Activated T-cell treated with anti-CD3 and anti-CD28 coated beads for 48 hours (primary cell): Measurements from ENCODE around the gene DMBT1.
"Not testable (repeated sequence)": the region's sequence is repeated elsewhere in the genome, so short reads cannot be mapped to it uniquely, and the experiment has no call there.

Experiments
- DNase-seq: peaks from one replicate; pipeline ENCODE4 v3.0.0-alpha.2; 2020; ENCODE audit warnings: low read depth

The DMBT1 gene

DNA sequence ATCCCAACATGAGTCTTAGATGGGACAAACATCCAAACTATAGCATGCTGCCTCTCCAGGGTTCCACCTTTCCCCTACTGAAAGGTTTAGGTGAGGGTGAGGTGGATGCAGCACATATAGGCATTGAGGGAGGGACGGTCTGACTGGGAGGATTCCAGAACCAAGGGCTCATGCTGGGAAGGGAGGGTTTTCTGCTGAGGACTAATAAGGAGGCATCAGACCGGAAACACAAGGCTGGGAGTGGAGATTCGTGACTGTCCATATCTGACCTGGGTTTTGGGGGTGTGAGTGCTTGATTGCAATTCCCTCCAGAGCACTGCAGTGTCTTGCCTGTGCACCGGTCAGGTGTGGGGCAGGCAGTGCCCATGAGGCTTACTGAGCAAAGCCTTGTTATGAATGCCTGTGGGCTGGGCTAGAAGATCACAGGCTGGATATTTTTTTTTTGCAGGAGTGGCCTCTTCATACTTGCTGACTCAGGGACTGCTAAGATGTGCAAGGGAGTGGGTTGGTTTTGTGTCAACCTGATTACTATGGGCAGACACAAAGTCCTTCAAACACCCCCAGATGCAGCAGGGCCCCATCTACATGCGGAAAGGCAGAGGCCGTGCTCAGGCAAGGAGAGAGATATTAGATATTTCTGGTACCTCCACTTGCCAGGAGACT, 26.7 kb downstream of the DMBT1 start:
- no peak for DNase-seq

DNA sequence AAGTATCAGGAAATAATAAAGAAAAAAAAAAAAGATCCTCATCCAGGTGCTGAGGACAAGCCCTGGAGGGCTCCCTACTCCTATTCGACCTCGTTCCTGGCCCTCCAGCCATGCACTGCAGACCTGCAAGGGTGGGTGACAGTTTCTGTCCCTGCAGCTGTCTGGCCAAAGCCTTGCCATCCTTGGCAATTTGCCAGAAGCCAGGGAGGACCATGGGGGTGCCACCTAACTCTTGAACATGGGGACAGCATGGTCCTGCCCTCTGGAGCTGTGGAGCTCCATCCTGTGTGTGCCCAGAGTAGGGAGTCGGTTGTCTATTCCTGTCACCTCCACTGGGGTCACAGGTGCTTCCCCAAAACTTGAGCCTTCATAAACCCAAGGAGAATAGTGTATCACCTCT, 27.8 kb downstream of the DMBT1 start:
- DNase-seq = no peak

DNA sequence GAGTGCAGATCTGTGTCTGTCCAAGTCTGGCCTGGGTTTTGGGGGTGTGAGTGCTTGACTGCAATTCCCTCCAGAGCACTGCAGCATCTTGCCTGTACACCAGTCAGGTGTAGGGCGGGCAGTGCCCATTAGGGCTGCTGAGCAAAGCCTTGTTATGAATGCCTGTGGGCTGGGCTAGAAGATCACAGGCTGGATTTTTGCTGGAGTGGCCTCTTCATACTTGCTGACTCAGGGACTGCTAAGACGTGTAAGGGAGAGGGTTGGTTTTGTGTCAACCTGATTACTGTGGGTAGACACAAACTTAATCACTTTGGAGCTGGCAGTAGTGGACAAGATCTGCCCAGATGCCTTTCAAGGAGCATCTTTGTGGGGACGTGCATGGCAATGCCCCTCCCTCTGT, 29.6 kb downstream of the DMBT1 start:
- no peak for DNase-seq

DNA sequence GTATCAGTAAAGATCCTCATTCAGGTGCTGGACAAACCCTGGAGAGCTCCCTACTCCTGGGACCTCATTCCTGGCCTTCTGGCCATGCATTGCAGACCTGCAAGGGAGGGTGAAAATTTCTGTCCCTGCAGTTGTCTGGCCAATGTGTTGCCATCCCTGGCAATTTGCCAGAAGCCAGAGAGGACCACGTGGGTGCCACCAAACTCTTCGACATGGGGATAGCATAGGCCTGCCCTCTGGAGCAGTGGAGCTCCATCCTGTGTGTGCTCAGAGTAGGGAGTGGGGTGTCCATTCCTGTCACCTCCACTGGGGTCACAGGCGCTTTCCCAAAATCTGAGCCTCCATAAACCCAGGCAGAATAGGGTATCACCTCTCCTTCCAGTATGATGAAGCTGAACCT, 31.2 kb downstream of the DMBT1 start:
- no peak for DNase-seq

DNA sequence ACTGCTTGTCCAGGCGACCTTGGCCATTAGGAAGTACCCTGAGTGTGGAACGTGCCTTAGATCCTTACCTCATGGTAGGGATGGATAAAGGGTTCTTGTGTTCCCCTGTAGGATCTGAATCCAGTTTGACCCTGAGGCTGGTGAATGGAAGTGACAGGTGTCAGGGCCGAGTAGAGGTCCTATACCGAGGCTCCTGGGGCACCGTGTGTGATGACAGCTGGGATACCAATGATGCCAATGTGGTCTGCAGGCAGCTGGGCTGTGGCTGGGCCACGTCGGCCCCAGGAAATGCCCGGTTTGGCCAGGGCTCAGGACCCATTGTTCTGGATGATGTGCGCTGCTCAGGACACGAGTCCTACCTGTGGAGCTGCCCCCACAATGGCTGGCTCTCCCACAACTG, 31.6 kb downstream of the DMBT1 start:
- no peak for DNase-seq

DNA sequence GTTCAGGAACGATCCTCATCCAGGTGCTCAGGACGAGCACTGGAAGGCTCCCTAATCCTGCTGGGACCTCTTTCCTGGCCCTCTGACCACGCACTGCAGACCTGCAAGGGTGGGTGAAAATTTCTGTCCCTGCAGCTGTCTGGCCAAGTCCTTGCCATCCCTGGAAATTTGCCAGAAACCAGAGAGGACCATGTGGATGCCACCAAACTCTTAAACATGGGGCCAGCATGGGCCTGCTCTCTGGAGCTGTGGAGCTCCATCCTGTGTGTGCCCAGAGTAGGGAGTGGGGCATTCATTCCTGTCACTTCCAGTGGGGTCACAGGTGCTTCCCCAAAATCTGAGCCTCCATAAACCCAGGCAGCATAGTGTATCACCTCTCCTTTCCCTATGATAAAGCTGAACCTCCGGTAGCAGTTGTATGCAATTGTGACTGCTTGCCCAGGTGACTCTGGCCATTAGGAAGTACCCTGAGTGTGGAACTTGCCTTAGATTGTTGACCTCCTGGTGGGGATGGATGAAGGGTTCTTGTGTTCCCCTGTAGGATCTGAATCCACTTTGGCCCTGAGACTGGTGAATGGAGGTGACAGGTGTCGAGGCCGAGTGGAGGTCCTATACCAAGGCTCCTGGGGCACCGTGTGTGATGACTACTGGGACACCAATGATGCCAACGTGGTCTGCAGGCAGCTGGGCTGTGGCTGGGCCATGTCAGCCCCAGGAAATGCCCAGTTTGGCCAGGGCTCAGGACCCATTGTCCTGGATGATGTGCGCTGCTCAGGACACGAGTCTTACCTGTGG, 57.1 kb downstream of the DMBT1 start:
- DNase-seq = no peak

DNA sequence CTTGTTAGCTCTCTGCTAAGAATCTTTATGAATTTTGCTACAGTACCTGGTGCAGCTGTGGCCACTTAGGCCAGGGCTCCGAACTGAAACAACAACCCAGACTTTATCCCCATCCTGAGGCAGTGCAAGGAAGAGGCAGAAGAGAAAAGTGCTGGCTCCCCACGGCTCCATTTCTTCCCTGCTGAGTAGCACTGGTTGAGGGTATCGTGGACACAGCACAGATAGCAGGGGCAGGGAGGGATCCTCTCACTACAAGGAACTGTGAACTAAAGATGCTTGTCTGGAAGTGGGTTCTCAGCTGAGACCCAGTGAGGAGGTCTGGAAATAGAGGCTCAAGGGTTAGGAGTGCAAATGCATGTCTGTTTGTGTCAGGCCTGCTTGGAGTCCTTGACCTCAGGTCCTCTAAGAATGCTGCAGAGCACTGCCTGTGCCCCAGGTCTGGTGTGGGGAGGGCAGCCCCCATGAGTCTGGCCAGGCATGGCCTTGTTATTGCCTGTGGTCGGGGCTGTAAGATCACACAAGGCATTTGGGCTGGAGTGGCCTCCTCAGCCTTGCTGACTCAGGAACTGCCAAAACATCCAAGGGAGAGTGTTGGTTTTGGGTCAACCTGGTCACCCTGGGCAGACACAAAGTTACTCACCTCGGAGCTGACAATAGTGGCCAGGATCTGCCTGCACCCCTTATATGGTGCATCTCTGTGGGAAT, 58.1 kb downstream of the DMBT1 start:
- DNase-seq = no peak

DNA sequence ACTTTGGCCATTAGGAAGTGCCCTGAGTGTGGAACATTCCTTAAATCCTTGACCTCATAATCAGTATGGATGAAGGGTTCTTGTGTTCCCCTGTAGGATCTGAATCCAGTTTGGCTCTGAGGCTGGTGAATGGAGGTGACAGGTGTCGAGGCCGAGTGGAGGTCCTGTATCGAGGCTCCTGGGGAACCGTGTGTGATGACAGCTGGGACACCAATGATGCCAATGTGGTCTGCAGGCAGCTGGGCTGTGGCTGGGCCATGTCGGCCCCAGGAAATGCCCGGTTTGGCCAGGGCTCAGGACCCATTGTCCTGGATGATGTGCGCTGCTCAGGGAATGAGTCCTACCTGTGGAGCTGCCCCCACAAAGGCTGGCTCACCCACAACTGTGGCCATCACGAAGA, 60.4 kb downstream of the DMBT1 start:
- DNase-seq = not testable (repeated sequence)

DNA sequence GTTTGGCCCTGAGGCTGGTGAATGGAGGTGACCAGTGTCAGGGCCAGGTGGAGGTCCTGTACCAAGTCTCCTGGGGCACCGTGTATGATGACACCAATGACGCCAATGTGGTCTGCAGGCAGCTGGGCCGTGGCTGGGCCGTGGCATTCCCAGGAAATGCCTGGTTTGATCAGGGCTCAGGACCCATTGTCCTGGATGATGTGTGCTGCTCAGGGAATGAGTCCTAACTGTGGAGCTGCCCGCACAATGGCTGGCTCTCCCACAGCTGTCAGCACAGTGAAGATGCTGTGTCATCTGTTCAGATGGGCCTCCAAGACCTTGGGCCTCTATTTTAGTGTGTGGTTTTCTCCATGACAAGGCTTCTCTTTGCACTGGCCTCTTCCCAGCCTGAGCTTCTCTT, 64.0 kb downstream of the DMBT1 start:
- DNase-seq = no peak

DNA sequence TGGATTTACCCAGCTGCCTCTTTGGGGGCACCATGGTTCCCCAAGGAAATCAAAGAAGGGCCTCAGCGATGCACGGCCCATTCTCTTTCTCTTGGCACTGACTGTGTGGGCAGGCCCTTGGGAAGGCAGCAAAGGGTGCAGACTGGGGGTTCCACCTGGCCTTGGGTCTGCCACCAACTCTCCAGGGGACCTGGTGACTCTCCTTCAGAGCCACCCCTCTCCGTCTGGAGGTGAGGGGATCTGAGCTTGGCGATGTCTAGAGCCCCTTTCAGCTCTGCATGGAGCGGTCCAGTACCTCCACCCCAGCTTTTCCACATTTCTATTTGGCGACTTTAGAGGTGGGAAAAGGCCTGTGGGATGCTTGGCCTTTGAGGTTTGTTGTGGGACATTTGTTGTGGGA, 70.0 kb downstream of the DMBT1 start:
- DNase-seq = no peak

DNA sequence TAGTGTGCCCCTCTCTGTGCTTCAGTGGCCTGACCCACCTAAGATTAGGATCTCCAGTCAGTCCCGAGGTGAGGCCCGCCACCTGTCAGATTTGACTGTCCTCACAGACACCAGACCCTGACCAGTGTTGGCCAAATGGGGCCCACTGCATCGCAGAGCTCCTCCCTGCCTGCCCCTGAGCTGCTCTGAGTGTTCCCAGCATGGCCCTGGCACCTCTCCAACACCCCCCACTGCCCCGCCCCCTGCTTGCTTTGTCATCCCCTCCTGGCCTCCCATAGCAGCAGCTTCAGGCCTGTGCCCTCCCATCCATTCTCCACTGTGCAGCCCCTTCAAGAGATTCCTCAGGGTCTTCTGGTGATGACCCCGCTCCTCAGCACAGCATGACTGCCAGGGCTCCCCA, 71.5 kb downstream of the DMBT1 start:
- no peak for DNase-seq

DNA sequence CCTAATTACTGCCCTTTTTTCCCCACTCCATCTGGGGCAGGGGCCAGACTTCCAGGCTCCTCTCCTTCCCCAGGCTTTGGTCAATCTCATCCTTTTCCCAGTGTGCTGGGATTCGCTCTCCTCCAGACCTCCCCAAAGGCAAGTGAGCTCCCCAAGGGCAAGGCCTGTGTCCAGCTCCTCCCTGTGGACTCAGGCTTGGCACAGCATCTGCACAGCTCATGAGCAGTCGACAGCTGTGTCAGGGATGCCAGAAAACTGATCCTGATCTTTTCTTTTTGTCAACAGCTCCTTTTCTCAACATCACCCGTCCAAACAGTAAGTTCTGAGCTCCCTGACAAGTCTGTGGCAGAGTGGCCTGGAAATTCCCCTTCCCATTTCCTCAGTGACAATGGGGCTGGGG, 72.0 kb downstream of the DMBT1 start:
- DNase-seq = no peak

DNA sequence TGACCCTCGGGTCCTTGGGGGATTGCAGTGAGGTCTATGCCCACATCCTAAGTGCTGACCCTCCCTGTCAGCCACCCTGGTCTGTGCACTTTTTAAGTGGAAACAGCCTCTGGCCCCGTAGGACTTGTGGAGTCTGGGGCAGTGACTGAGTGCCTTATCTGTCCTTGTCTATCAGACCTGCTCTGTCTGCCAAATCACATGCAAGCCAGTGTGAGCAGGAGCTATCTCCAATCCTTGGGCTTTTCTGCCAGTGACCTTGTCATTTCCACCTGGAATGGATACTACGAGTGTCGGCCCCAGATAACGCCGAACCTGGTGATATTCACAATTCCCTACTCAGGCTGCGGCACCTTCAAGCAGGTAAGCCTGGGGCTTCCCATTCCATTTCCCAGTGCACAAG, 76.4 kb downstream of the DMBT1 start:
- no peak for DNase-seq

DNA sequence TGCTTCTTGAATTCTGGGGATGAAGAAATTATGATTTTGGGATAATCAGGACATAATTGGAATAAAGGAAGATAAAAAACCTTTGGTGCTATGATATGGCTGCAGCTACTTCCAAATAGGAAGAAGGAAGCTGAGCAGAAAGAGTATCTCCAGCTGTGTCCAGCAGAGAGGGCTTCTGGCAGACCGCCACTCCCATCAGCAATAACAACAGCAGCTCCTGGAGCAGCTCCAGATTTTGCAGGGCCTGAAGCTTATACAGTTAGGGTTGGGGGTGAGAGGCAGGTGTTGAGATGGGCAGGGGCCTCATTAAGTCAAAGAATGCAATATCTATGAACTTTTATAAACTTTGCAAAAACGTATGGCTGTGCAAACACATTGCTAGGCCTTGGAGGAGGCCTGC, 76.8 kb downstream of the DMBT1 start:
- DNase-seq = no peak

DNA sequence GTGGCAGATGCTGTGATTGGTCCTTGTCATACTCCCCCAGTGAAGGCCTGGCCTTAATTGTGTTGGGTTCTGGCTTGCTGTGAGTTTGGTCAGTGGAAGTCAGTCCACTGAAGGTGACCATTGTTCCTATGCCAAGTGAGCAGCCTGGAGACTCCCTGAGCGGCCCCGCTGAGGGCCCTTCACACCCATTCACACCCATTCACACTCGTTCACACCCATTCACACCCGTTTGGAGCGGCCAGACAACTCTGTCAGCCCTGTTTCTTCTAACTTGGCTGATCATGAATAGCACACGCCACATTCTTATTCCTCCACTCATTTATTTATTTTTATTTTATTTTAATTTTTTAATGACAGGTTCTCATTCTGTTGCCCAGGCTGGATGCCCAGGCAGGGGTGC, 77.6 kb downstream of the DMBT1 start:
- DNase-seq = no peak

DNA sequence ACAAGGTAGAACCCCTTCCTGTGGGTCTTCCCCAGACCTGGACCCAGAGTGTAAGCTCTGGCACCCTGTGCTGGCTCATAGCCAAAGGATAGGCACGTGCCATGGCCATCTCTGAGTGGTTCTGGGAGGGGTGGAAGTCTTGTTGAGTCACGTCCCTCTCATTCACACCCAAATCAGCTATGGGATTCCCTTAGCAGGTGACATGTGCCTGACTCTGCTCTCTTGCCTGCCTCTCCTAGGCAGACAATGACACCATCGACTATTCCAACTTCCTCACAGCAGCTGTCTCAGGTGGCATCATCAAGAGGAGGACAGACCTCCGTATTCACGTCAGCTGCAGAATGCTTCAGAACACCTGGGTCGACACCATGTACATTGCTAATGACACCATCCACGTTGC, 79.2 kb downstream of the DMBT1 start:
- no peak for DNase-seq

DNA sequence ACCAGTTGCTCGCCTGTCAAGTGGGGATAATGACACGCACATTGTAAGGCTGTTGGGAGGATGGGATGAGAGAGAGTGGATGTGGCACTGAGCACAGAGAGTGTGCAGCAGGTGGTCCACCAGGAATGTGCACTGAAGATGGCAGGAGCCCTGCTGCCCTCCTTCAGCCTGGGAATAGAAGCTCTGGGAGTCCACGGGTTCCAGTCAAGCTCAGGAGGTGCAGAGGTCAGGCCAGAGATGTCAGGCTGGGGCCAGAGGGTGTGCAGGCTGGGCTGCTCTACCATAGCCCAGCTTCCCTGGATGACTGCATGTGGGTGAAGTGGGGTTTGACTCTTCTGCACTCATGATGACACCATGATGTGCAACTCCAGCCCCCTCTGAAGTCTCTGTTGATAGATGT, 80.4 kb downstream of the DMBT1 start:
- no peak for DNase-seq

DNA sequence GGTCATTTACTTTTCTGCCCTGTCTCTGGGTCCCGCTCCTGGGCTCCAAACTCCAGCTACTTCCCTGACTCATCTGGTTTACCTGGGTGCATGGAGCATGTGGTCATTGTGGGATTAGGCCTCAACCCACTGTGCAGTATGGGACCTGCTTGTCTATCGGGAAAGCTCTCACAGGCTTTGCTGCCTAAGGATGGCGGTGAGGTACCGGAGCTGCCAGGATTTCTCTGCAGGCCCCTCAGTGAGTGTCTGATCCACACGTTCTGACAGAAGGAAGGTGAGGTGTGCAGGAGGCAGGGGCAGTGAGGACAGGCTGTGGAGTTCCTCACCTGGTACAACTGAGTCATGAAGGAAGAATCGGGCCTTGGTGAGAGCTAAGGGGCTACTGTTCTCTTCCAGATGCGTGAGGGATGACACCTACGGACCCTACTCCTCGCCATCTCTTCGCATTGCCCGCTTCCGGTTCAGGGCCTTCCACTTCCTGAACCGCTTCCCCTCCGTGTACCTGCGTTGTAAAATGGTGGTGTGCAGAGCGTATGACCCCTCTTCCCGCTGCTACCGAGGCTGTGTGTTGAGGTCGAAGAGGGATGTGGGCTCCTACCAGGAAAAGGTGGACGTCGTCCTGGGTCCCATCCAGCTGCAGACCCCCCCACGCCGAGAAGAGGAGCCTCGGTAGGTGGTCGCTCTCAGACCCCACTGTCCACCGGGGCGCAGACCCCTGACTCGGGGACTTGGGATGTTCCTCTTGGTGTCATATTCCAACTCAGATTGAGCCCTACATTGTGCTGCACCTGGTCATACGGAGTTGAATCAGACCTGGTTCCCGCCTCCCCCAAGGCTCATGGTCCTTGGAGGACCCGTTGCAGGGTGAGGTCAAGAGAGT, 82.4 kb downstream of the DMBT1 start:
- DNase-seq = no peak

DNA sequence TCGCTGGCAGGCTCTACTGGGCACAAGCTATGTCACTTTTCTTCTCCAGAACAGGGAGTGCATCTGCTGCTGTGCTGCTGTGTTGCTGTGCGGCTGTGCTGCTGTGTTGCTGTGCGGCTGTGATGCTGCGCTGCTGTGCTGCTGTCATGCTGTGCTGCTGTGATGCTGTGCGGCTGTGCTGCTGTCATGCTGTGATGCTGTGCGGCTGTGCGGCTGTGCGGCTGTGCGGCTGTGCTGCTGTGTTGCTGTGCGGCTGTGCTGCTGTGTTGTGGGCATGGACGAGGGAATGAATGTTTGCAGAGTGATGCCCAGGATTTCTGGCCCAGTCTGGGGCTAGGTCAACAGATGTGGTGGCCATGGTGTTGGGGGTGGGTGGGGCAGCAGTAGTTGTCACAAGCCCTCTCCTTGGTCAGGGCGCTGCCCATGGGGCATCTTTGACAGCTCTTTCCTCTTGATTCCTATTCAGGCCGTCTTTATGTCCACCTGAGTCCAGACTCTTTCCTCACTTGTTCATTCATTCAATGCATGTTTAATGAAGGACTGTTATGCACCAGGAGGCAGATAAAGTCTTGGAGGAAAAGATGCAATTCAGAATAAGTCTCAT, 83.5 kb downstream of the DMBT1 start:
- no peak for DNase-seq

DNA sequence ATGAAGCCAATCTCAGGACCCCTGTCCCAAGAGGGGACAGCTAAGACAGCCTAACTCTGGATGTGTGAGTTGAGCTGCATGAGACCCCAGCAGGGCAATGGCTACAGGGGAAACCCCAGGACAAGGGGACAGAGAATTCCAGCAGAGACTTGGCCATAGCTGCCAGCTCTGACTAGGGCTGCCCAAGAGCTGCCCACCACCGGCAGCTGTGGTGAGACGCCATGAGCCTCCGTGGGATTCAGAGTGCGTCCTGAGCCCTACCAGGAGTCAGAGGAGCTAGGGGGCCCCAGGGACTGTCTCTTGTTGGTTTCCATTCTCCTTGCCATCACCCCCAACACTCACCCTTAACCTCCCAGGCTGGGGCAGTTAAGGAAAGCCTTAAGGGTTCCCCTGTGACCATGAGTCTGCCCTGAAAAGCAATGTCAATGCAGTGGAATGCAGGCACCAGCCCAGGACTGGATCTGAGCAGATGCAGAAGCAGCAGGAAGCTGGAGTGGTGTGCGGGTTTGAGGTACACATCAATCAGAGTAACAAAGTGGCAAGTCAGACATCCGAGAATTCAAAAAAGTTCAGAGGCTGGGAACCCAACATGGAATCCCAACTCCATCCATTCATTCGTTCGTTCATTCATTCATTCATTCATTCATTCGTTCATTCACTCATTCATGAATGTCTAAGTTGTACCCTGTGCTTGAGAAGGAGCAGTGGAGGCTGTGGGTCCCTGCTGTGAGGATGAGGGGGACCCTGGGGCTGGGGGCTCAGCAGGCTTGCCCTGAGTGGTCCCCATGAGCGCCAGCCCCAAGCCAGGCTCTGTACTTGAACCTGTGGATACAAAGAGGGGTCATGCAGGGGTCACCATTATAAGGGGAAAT, 86.2 kb downstream of the DMBT1 start:
- no peak for DNase-seq

DNA sequence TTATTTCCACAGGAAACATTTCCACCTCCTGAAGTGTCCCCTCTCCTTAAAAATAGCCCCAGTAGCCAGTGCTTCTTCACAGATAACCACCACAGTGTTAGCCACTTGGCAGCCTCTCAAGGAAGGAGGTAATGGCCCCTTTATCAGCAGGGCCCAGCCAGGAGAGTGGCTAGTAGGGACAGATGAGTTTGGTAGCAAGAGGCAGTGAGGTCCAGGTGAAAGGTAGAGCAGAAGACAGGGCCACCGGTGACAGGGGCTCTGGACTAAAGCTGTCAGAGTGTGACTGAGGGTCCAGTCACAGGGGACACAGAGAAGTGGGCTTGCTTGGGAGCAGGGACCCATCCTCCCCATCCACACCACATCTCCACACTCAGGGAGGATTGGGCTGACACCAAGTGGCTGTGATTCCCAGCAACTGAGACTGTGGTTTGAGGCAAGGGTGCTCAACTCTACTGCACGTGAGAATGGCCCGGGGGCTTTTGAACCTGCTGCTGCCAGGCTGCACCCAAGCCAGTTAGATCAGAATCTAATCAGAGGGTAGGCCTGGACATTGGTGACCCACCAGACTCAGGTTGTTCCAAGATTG, 86.9 kb downstream of the DMBT1 start:
- DNase-seq = no peak
